NCI-H1694 treated with DMSO at 0.1 percent for 48 hours (cell line): ENCODE data around the gene KCTD8.

Experiments used
- DNase-seq: peaks from one replicate; lab custom pipeline; 2025; lab: John Stamatoyannopoulos, UW

Gene KCTD8

DNA sequence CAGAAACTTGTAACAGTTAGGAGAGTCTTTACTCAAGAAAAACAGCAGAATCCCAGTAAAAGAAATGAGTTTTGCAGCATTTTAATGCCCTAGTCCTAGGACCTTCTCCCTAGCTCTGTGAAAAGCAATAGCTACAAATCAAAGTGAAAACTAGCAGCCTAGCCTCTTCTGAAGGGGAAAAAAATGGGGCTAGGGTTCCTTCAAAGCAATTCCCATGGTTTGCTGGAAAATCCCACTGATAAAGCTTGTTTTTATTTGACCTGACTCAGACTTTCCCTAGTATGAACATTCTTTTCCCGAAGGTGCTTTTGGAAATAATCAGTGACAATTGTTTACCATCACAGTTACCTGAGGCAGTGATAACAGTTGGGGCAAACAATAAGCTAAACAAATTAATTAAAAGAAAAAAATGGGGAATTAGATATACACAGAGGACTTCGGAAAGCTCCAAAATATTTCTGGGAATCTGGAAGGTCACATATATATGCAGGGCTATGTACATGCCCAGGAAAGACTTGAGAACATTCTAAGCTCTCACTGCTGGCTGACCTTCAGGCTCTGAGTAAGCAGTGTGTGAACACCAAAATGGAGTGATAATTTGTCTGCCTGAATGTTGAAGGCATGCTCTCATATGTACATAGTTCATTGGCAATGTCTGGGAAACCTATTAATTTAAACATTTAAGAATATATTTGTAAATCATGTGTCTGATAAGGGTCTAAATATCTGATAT lies 285.9 kb downstream of the KCTD8 start:
- DNase-seq: no peak

DNA sequence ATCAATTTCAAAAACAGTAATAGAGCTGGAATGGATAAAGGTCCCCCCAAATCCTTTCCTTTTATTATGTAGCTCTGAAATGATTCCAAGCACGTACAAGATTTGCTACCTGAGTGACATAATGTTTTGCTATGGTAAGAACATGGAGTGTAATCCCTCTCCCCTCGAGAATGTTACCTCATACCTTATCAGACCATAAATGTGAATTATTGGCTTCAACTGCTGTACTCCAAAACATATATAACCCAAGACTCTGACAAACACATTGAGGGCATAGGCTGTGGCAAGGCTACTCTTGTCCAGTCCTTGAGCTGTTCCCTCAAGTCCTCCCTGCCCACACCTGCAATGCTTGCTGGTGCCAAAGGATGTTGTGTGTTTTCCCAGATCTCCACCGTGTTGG lies 286.9 kb downstream of the KCTD8 start:
- DNase-seq: no peak

DNA sequence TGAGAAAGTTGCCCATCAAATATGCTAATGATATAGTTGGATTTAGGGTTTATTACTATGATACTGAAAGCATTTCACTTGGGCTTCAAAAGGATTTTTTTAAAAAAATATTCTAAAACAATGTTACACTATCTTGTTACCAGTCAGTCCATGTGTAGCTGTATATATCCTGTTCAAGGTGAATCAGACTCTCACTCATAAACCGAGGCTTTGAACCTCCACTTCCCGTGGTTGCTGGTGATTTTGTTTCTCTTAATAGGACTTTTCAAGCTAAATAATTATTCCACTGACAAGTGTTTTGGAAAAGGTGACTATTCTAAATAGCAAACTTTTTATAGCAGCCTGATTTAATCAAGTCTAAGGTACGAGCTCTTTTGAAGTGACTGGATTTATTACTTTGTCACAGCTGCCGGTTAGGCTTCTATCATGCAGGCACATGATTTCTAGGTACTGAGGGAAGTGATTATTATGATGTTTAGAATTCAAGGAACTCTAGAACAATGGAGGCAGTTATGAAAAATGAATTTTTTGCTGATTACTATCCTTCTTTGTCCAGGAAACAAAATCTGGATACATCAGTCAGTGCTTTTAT lies 287.7 kb downstream of the KCTD8 start:
- DNase-seq: no peak

DNA sequence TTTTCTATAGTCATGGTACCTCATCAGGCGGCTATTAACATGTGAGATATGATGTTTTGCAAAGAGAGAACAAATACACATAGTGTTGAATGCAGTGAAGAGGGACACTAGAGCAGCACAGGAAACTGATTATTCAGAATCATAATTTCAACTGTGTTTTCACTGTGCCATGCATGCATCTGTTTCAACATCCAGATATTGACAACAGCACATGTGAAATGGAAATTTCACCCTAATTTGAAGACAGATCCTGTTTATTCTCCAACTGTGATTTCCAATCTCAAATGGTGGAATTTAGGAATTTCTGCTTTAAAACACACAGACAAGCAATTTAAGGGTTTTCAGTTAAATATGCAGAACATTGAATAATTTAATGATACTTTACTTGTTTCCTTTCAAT lies 288.6 kb downstream of the KCTD8 start:
- no peak for DNase-seq

- DNase-seq: no peak
Observed at GRCh38 chr4:44157611-44158277, 290.9 kb downstream of the KCTD8 start.

GRCh38 chr4:44150091-44150576 lies 298.5 kb downstream of the KCTD8 start:
- DNase-seq: no peak

- DNase-seq: no peak
Observed at GRCh38 chr4:44149282-44149681, 299.3 kb downstream of the KCTD8 start.

DNA sequence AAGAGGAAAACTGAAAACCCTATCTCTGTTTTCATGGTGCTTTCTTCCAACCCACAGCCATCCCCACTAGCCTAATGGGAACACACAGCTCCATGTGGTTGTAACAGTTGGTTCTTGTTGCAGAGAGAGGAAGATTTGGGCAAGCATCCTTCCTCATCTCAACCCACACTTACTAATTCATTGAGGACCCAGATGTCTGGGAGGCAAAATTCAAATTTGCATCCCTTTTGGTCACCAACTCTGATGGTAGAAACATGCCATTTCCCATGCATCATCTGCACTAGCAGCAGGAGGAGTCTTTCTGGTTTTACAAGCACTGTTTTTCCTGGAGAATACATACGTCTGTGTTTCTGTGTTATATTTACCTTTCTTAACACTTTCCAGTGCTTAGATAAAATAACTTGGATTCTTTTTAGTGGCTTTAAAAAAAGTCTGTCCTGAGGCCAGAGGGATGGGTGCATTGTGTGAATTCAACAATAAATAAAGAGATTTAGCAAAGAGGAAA lies 301.0 kb downstream of the KCTD8 start:
- DNase-seq: no peak

DNA sequence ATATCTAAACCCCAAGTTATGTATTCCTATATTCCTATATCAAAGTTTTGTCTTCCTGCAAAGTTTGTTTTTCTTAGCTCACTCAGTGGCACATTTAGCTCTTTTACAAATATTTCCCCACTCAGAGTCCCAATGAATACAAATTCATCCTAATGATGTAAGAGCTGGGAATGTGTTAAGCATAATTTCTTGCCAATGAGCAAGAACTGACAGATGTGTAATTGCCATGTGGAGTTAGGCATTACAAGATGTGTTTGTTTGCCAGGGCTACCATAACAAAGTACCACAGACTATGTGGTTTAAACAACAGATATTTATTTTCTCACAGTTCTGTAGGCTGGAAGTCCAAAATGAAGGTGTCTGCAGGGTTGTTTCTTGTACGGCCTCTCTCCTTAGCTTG lies 302.1 kb downstream of the KCTD8 start:
- no peak for DNase-seq

DNA sequence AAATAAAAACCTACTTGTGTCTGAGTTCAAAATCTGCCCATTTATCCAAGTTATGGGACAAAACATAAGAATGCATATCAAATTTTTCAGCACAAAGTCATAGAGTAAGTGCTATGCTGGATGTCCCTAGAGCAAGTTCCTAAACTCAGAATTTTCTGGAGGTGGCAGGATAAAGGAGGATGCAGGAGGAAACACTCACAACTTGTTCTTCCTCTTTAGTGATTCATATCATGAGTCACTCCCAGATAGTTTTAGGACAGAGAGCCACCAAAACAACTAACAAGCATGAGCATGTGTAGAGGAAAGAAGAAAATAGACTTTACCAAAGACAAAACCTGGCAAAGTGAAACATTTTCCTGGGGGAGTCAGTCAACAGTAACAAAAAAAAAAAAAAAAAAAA lies 302.7 kb downstream of the KCTD8 start:
- DNase-seq: no peak

GRCh38 chr4:44132526-44132925 lies 316.1 kb downstream of the KCTD8 start:
- DNase-seq: no peak
